ENCODE measurements around the gene C10orf67.

The C10orf67 gene

DNA sequence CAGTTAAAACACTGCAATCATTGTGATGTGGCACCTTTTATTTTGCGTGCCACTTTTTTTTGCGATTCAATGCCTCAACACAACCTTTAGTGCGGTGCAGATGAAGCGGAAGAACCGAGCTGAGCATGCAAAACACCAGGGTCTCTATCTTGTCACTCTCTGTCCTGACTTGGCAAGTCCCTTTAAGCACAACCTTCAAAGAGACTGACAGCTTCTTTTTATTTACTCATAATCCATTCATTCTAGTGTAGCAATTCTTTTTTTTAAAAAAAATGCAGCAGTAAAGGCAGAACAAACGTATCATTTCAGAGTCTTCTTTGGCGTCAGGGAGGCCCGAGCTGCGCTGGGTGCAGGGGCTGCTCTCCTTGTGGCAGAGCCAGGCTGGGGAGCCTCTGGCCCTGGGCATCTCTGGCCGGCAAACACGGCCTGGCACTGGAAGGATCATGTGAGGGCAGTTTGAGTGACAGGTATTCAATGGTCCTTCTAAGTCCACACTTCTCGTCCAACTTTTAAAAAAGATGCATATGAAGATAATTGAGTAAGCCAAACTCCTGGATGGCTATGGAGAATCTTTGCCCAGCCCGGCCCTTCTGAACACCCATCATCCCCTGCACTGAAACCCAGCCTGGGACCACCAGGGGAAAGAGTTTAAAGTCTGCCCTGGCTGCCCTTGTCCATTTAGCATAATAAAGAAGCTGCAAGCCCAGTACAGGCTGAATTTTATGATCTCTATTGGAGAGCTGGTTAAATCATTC is 148.6 kb downstream of the C10orf67 start:
- no peak for DNase-seq

- DNase-seq = no peak
Observed at GRCh38 chr10:23194966-23195845, 149.4 kb downstream of the C10orf67 start.

GRCh38 chr10:23194471-23194965 is 150.1 kb downstream of the C10orf67 start:
- DNase-seq = no peak

DNA sequence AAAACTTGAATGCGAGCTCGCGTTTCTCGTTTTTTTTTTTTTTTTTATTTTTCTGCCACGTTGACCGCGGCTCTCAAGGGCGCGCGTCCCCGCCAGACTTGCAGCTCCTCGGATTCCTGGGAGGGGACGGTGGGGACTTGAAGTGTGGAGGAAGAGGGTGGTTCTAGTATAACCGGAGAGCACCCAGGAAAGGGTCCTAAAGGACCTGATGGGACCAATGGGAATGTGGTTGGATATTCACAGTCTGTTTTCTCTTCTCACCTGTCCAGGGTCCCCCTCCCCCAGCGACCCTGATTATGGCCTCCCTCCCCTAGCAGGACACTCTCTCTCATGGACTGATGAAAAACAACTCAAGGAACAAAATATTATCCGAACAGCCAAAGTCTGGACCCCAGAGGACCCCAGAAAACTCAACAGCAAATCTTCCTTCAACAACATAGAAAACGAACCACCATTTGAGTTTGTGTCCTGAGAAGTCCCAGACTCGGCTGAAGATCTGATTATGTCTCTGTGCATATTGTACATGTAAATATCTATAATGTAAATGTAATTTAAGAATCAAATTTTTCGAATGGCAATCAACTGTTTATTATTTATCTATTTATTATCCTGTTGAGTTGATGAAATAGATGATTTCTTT is 151.0 kb downstream of the C10orf67 start:
- no peak for DNase-seq

GRCh38 chr10:23192712-23193434 is 151.7 kb downstream of the C10orf67 start:
- DNase-seq = no peak

DNA sequence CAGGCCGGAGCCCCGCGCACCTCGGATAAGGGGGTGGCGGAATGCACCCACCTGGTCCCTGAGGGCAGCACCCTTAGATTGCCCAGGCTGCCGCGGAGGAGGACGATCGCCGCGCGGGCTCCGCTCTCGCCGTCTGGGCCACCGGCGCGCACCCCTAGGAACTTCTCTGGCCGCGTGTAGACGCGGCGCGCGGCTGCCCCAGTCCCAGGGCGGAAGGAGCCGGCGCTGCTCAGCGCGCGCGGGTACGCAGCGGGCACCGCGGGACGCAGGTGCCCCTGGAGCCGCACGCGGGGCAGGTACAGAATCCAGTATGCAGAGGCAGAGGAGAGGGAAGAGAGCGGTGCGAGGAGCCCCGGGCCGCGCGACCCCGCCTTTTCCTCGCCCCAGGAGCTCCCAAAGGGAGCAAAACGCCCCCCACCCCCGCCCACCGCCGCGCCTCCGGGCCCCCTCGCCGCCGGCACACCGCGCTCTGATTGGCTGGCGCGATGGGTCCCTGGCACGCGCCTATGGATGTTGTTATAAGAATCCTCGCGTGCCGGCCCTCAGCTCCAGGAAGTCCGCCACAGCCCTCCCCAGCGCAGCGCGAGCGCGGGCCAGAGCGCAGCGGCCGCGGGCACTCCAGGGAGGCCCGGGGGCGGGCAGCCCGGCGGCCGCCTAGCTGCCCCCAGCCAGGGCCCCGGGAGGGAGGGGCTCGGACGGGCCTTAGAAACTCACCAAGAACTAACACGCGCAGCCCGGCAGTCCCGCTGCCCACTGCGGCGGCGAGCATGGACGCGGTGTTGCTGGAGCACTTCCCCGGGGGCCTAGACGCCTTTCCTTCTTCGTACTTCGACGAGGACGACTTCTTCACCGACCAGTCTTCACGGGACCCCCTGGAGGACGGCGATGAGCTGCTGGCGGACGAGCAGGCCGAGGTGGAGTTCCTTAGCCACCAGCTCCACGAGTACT is 152.6 kb downstream of the C10orf67 start, which contains the start of gene PTF1A:
TSS of gene PTF1A (plus strand) at position 549 of the 948 bp plus-strand sequence. CDS start at position 768, 219 bp downstream.
- no peak for DNase-seq

DNA sequence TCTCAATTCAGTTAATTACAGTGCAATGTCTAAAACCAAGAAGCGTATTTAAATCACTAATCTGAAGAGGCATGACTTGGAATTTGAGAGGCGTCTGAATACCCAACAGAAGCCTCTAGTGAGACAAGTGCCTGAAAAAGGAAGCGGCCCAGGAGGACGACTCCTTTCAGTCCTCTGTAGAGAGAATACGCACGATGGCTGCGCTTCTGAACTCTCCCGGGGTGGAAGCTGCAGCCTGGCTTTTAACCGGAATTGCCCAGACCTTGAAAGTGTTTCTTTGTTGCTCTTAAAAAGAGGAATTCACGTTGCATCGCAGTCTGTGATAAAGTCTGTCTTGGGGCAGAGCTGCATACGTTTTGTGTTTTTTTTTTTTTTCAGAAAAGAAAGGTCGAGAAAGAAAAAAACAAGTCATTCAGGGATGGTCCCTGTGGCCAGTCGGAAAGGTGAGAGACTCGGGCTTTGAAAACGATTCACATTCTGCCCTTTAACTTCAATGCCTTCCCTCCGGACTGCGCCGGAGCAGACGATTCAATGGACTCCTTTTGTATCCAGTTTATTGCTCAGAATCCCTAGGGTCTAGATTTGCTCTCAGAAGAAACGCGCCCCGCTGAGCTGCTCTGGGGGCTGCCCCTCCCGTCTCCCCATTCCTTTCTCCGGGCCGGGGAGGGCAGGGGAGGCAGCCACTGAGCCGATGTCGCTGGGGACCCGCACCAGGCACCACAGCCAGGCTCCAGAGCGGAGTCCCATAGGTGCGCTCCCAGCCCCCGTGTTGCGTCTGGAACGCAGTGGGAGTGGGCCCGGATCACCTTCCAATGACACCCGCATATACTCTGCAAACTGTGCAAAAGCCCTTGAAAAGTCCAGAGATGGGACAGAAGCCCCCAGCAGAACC is 153.5 kb downstream of the C10orf67 start:
- DNase-seq = no peak

DNA sequence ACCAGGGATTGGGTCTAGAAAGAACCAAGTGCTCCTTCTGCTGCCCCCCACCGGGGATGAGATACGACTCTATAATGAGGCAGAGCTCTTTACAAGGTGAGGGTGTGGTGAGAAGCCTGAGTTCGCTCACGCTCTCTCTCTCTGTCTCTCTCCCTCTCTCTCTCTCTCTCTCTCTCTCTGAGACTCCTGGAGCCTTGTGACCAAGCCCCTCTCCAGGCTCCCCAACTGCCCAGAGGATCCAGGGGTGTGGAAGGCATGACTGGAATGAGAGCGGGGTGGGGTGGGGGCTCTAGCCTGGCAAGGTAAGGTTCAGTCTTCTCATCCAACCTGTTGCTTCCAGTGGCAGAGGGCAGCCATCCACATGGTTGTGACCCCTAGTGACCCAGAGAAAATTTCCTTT is 155.6 kb downstream of the C10orf67 start:
- no peak for DNase-seq

DNA sequence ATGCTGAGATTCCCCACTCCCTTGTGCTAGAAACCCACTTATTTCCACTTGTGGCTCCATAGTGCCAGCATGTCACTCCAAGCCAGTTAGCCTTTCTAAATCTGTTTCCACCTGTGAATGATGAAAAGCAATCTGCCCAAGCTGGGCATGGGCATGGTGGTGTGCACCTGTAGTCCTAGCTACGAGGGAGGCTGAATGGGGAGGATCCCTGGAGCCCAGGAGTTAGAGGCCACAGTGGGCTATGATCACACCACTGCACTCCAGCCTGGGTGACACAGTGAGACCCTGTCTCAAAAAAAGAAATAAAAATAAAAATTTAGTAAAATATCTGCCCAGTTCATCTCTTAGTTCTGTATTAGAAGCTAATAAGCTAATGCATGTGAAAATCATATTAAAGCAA is 157.4 kb downstream of the C10orf67 start:
- DNase-seq = no peak

DNA sequence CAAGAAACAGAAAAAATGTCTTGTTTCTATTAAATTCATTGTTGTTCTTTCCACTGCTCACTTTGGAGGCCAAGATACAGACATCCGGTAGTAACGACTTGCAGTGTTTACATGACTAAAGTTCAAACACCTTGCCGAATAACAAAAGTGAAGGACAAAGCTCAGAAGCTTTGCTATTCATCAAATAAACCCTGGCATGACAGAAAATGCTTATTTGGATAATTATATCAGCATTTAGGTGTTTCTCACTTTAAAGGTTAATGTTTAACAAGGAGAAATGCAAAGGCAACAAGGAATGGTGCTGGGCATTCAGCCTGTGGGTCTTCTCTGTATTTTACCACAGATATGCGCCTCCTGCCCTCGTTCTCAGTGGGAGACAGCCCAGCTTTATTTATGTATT is 157.9 kb downstream of the C10orf67 start:
- DNase-seq = no peak

DNA sequence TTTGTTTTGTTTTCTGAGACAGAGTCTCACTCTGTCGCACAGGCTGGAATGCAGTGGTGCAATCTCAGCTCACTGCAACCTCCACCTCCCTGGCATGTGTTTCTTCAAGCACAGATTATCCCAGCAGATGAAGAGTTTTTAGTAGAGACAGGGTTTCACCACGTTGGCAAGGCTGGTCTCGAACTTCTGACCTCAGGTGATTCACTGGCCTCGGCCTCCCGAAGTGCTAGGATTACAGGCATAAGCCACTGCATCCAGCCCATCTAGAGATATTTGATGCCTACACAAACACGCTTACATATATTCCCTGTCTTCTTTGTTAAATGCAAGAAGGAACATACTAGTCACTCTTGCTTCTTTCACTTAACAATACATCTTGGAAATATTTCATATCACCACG is 158.4 kb downstream of the C10orf67 start:
- no peak for DNase-seq

GRCh38 chr10:23174977-23175512 is 169.6 kb downstream of the C10orf67 start:
- DNase-seq = no peak

GRCh38 chr10:23174074-23174976 is 170.3 kb downstream of the C10orf67 start:
- DNase-seq = no peak

GRCh38 chr10:23173214-23174073 is 171.2 kb downstream of the C10orf67 start:
- no peak for DNase-seq

DNA sequence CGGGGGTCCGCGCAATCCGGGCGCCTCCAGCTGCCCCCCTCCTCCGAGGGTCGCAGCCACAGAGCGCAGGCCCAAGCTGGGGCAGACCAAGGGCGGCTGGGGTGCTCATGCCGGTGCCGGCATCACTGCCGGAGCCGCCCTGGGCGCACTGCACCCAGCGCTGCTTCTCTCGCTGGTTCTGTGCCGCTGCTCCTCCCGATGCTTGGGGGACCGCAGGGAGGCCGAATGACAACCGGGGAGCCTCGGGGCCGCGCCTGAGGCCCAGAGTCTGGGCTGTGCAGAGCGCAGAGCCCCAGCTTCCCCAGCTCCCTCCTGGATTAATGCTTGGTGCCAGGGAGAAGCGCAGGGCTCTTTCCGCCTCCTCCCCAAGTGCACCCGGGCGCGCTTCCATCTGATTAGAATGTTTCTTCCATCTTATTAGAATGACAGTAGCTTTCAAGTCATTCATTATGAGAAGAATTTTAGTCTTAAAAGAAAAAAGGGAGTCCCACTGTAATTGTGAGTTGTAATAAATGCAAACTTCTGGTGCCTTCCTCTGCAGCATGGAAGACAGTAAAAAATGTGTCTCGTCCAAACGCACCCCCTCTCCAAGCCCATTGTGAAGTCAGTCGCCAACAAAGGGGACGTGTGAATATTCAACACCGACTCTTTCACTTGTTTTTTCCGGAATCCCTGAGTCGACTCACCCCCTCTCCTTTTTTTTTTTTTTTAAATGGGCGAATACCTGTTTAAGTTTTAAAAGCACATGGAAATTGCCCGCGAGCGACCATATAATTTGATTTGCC is 172.0 kb downstream of the C10orf67 start:
- DNase-seq = no peak

DNA sequence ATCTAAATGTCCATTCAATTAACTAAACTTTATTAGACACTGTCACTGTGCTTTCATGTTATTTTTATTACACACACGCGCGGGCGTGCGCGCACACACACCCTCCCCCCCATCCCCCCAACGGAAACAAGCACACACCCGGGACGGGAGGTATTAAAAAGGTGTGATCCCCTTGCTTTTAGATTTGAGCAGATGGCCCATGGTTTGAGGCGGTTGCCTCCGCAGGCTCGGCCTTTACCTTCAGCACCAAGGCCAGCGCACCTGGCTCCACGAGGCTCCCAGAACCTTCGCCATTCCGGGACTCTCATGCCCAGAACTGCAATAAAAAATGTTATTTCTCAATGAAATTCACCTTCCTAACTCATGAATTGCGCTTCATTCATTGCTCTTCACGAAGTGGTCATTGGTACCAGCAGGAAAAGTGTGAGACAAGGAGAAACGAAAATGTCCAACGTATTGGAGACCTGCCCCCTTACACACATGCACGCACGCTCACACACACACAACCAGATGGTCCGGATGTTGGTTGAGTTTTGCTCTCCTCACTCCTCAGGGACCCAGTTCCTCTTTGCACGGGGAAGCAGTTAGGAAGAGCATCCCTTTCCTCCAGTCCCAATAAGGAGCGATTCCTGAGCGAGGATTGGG is 173.2 kb downstream of the C10orf67 start:
- peak; percentile 38 for DNase-seq

DNA sequence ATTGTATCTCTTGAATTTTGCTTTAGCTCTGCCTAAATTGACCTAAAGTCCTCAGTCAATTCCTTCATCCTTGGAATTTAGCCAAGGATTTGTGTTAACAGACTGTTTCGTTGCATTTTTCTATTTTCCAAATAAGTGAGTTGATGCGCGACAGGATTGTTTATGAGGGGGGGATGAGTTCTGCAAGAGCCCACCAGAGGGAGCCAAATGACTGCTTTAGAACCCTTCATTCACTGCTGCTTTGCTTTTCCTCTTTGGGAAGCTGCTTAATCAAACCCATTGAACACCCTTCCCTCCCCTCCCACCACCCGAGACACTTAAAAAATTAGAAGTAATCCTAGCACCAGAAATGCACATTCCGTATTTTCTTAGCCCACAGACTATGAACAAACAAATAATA is 186.2 kb downstream of the C10orf67 start:
- peak; percentile 59 for DNase-seq
